DOHH2 (cell line): ENCODE measurements around the gene CFHR5.

Experiments
- CTCF ChIP-seq: fragments of 200-600 bp; sonication (generic); IDR thresholded peaks from one replicate; pipeline ENCODE4 v1.5.1; 2014; ENCODE audit warnings: antibody characterized with exemption, mild to moderate bottlenecking, low read depth, low read length; ENCODE audit not compliant: poor library complexity, severe bottlenecking
- EZH2phosphoT487 ChIP-seq: fragments of 200-600 bp; sonication (generic); IDR thresholded peaks from 2 replicates; pipeline ENCODE4 v1.6.1; 2017; ENCODE audit warnings: borderline replicate concordance, mild to moderate bottlenecking, antibody characterized with exemption, low read length, moderate library complexity, mixed read lengths

GRCh38 chr1:197016751-197017150, 39.4 kb downstream of the CFHR5 start:
- TF ChIP-seq CTCF (no peak), EZH2phosphoT487 (no peak)
